ENCODE results near the gene PDE6H. TPM values are rescaled to one million over a fixed set of nuclear protein-coding genes. Genes with fewer than 3 reads are reported as not detected.

Gene PDE6H
- total RNA-seq, 1 donor from 2014 or later, result not detected

DNA sequence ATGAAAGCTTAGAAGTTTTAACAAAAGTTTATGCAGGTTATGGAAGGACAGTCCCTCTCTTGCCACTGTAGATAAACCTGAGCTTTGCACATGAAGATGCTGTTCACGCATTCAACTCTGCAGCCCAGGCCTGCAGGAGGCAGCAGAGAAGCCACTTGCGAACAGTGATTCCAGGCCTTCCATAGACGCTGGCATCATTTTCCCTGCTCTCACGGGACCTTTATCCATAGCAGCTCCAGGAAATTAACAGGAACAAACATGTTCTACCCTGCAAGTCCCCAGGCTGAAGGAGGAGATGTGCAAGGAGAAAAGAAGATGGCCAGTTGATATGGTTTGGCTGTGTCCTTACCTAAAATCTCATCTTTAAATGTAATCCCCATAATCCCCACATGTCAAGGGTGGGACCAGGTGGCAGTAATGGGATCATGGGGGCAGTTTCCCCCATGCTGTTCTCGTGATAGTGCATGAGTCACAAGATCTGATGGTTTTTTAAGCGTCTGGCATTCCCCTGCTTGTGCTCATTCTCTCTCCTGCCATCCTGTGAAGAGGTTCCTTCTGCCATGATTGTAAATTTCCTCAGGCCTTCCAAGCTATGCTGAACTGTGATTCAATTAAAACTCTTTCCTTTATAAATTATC, 36.5 kb upstream of the PDE6H start:
- peaks cover 1% of the 10 kb centered on the region for H3K36me3 Mint-ChIP-seq (ENCODE audit: insufficient read depth)
- H3K27ac Mint-ChIP-seq, result no peak overlapping the region
- peaks cover 22% of the 10 kb centered on the region for H3K4me1 Mint-ChIP-seq (ENCODE audit: low read depth)
- TF ChIP-seq, protein P1, sequence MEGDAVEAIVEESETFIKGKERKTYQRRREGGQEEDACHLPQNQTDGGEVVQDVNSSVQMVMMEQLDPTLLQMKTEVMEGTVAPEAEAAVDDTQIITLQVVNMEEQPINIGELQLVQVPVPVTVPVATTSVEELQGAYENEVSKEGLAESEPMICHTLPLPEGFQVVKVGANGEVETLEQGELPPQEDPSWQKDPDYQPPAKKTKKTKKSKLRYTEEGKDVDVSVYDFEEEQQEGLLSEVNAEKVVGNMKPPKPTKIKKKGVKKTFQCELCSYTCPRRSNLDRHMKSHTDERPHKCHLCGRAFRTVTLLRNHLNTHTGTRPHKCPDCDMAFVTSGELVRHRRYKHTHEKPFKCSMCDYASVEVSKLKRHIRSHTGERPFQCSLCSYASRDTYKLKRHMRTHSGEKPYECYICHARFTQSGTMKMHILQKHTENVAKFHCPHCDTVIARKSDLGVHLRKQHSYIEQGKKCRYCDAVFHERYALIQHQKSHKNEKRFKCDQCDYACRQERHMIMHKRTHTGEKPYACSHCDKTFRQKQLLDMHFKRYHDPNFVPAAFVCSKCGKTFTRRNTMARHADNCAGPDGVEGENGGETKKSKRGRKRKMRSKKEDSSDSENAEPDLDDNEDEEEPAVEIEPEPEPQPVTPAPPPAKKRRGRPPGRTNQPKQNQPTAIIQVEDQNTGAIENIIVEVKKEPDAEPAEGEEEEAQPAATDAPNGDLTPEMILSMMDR (IDR thresholded peaks at IDR 0.05; ENCODE audit: unreplicated experiment), result no peak
- H3K9me3 Mint-ChIP-seq (ENCODE audit: low read depth), result peaks cover 12% of the 10 kb centered on the region
- no peak overlapping the region for H3K4me3 Mint-ChIP-seq (ENCODE audit: low read depth)
- no peaks in the 10 kb centered on the region for H3K27me3 Mint-ChIP-seq
- DNase-seq (ENCODE audit: low spot score, unreplicated experiment), result no peak

DNA sequence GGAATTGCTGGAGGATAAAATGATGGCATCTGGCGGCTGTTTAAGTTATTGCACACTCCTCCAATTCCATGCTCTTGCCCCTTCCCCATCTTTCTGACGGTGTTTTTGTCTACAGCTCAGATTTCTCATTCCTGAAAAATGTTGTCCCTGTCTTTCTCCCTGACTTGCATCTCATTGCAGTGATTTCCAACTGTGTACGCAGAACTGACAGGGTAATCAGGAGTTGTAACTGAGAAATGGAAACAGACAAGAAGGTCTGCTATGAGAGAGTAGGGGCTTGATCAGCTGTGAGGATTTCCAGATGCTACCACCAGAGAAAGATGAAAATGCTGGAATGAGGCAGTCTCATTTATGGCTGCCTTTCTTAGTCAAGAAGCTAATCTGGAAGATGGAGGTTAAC, 35.8 kb upstream of the PDE6H start:
- no peak overlapping the region for H3K27ac Mint-ChIP-seq
- TF ChIP-seq, protein P1 (IDR thresholded peaks at IDR 0.05; ENCODE audit: unreplicated experiment), result no peak
- no peaks in the 10 kb centered on the region for H3K36me3 Mint-ChIP-seq (ENCODE audit: insufficient read depth)
- no peak for DNase-seq (ENCODE audit: low spot score, unreplicated experiment)
- peaks cover 19% of the 10 kb centered on the region for H3K4me1 Mint-ChIP-seq (ENCODE audit: low read depth)
- H3K9me3 Mint-ChIP-seq (ENCODE audit: low read depth), result peaks cover 14% of the 10 kb centered on the region
- H3K4me3 Mint-ChIP-seq (ENCODE audit: low read depth), result no peak overlapping the region
- H3K27me3 Mint-ChIP-seq, result no peaks in the 10 kb centered on the region

DNA sequence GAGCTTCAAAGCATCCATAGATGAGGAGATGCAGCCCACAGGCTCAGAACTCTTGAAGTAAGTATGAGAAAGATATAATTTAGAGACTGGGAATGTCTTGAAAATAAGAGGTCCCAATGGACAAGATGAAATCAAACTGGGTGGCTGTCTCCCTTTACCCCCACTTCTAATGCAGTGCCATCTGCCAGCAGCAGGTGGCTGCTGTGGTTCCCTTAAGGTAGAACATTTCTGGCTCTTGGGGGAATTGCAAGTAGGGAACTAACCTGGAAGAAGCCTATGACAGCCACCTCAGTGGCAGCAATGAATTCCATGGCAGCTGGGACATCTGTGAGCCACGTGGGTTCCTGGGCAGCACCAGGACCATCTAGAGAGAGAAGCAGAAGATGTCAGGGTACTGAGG, 35.2 kb upstream of the PDE6H start:
- H3K9me3 Mint-ChIP-seq (ENCODE audit: low read depth), result peaks cover 16% of the 10 kb centered on the region
- DNase-seq (ENCODE audit: low spot score, unreplicated experiment), result no peak
- peaks cover 17% of the 10 kb centered on the region for H3K4me1 Mint-ChIP-seq (ENCODE audit: low read depth)
- no peaks in the 10 kb centered on the region for H3K27me3 Mint-ChIP-seq
- H3K4me3 Mint-ChIP-seq (ENCODE audit: low read depth), result no peak overlapping the region
- TF ChIP-seq, protein P1 (IDR thresholded peaks at IDR 0.05; ENCODE audit: unreplicated experiment), result peak; percentile 22
- no peak overlapping the region for H3K27ac Mint-ChIP-seq
- H3K36me3 Mint-ChIP-seq (ENCODE audit: insufficient read depth), result no peaks in the 10 kb centered on the region

DNA sequence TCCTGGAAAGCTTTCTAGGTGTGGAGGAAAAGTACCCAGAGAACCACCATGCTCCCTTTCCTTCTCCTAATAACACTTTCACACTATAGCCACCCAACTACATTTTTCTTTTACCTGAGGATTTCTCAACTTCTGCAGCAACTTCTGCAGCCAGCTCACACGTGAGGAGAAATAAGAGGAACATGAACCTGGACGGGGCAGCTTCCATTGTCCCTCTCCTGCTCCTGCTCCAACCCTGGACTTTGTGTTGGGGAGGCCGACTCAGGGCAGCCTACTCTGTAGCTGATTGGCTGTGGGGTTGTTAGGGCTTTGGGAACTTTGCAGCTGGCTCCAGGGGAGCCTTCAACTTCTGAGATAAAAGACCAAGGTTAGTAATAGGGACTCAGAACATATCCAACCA, 34.5 kb upstream of the PDE6H start, which contains the start of gene ERP27:
Gene ERP27, minus strand, starts transcription at position 237 of the 400 bp plus-strand sequence. Its CDS starts 29 bp downstream, at position 208.
- no peak within 1 kb of the TSS for H3K27ac Mint-ChIP-seq
- H3K9me3 Mint-ChIP-seq (ENCODE audit: low read depth), result peaks cover 16% of the 10 kb centered on the region
- H3K36me3 Mint-ChIP-seq (ENCODE audit: insufficient read depth), result no peaks in the 10 kb centered on the region
- peaks cover 17% of the 10 kb centered on the region for H3K4me1 Mint-ChIP-seq (ENCODE audit: low read depth)
- no peak within 1 kb of the TSS for H3K4me3 Mint-ChIP-seq (ENCODE audit: low read depth)
- TF ChIP-seq, protein P1 (IDR thresholded peaks at IDR 0.05; ENCODE audit: unreplicated experiment), result no peak
- DNase-seq (ENCODE audit: low spot score, unreplicated experiment), result no peak
- H3K27me3 Mint-ChIP-seq, result no peaks in the 10 kb centered on the region

DNA sequence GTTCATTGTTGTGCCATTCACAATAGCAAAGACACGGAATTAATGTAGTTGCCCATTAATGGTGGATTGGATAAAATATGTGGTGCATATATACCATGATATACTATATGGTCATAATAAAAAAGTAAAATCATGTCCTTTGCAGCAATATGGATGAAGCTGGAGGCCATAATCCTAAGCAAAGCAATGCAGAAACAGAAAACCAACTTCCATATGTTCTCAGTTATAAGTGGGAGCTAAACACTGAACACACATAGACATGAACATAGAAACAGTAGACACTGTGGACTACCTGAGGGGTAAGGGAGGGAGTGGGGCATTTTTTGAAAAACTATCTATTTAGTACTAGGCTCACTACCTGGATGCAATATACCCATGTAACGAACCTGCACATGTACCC, 31.5 kb upstream of the PDE6H start:
- Mint-ChIP-seq H3K4me3 (ENCODE audit: low read depth) (no peak overlapping the region), H3K36me3 (ENCODE audit: insufficient read depth) (no peaks in the 10 kb centered on the region), H3K4me1 (ENCODE audit: low read depth) (peaks cover 6% of the 10 kb centered on the region), H3K27me3 (no peaks in the 10 kb centered on the region), H3K27ac (no peak overlapping the region), H3K9me3 (ENCODE audit: low read depth) (peaks cover 12% of the 10 kb centered on the region)
- DNase-seq (ENCODE audit: low spot score, unreplicated experiment), result no peak
- TF ChIP-seq, protein P1 (IDR thresholded peaks at IDR 0.05; ENCODE audit: unreplicated experiment), result no peak
